22Rv1 (cell line): ENCODE measurements around the gene HCN2.

Source experiments
- H3K27ac ChIP-seq: fragments of 450-650 bp; 2 replicates; pipeline ENCODE4 v1.5.1; 2017
- ZFX ChIP-seq: fragments of 450-650 bp; IDR thresholded peaks from 2 replicates; pipeline ENCODE4 v1.6.1; 2017; ENCODE audit warnings: antibody characterized with exemption, borderline replicate concordance
- TF ChIP-seq, protein P1 (sequence below): fragments of 450-650 bp; IDR thresholded peaks from 2 replicates; pipeline ENCODE4 v1.5.1; 2017; ENCODE audit warnings: mild to moderate bottlenecking

Gene HCN2

DNA sequence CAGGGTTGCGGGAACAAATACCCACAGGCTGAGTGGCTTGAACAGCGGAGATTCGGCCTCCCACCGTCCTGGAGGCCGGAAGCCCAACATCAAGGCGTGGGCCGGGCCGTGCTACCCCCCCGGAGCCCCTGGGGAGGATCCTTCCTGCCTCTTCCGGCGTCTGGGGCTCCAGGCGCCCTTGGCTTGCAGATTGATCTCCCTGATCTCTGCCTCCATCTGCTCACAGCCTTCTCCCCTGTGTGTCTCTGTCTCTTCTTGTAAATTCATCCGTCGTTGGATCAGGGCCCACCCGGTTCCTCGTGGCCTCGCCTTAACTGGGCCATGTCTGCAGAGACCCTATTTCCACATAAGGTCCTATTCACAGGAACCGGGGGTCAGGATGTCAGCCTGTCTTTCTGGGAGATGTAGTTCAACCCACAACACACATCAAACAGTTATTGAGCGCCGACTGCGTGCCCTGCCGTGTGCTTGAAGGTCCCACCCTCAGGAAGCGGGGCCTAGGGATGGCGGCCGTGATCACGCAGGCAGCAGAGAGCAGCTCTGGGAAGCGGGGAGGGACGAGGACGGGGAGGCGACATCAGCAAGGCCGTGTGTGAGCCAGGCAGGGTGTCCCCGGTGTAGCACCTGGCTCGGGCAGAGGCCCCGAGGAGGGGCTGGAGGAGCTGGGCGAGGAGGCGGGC, 21.3 kb downstream of the HCN2 start:
- no peak overlapping the region for H3K27ac ChIP-seq

DNA sequence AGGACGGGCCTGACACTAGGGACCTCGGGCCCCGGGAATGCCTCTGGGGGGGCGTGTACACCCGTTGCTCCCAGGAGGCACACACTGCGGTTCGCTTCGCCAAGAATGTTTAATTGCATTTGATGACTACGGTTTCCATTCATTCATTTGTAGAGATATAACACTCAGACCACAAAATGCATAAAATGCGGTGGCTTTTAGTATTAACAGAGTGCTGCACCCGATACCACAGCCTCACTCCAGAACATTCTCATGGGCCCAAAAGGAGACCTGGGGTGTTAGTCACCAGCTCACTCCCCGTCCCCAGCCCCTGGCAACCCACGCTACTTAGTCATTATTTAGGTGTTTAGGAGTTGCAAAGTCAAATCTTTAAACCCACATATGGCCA, 21.8 kb downstream of the HCN2 start:
- TF ChIP-seq ZFX, result no peak
- TF ChIP-seq, protein P1, sequence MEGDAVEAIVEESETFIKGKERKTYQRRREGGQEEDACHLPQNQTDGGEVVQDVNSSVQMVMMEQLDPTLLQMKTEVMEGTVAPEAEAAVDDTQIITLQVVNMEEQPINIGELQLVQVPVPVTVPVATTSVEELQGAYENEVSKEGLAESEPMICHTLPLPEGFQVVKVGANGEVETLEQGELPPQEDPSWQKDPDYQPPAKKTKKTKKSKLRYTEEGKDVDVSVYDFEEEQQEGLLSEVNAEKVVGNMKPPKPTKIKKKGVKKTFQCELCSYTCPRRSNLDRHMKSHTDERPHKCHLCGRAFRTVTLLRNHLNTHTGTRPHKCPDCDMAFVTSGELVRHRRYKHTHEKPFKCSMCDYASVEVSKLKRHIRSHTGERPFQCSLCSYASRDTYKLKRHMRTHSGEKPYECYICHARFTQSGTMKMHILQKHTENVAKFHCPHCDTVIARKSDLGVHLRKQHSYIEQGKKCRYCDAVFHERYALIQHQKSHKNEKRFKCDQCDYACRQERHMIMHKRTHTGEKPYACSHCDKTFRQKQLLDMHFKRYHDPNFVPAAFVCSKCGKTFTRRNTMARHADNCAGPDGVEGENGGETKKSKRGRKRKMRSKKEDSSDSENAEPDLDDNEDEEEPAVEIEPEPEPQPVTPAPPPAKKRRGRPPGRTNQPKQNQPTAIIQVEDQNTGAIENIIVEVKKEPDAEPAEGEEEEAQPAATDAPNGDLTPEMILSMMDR, result no peak
- H3K27ac ChIP-seq, result no peak overlapping the region

More for the DNA sequence above, 21.3 kb downstream of the HCN2 start:
- TF ChIP-seq, protein P1, result no peak
- no peak for TF ChIP-seq ZFX

DNA sequence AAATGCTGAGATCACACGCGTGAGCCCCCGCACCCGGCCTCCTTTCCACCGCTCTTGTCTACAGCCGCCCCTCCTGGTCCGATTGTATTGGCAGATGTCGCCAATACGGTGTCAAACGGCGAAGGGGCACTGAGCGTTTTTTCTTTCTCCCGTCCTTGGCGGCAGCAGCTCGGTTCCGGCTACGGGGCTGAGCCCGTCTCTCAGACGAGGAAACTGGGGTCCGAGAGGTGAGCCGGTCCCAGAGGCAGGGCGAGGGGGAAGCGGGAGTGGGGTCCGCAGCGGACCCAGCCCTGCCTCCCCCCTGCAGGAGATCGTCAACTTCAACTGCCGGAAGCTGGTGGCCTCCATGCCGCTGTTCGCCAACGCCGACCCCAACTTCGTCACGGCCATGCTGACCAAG, 23.3 kb downstream of the HCN2 start:
- no peak overlapping the region for H3K27ac ChIP-seq
- TF ChIP-seq, protein P1, result no peak
- TF ChIP-seq ZFX, result no peak

DNA sequence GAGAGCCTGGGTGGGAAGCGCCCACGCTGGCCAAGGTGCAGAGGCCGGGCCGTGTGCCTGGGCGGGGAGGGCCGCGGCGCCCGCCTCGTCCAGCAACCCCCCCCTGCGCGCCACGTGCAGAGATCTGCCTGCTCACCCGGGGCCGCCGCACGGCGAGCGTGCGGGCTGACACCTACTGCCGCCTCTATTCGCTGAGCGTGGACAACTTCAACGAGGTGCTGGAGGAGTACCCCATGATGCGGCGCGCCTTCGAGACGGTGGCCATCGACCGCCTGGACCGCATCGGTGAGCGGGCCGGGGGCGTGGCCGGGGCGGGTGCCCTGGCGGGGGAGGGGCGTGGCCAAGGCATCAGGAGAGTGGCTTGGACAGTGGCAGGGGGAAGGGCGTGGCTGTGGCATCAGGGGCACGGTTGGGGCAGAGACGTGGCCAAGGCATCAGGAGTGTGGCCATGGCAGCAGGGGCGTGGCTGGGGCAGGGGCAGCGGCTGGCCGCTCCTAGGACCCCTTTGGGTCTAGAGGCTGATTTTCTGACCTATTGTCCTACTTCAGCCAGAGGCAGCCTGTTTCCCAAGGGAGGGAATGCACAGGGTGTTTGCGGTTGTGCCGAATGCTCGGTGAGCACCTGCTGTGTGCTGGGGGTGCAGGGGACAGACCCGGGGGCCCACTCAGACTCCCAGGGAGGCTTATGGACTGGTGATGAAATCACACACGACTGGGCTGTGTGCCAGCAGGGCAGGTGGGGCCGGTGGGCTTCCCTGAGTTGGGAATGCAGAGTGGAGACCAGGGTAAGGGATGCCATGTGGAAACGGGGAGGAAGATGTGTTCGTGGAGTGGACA, 24.3 kb downstream of the HCN2 start:
- no peak overlapping the region for H3K27ac ChIP-seq
- TF ChIP-seq ZFX, result no peak
- TF ChIP-seq, protein P1, result no peak

DNA sequence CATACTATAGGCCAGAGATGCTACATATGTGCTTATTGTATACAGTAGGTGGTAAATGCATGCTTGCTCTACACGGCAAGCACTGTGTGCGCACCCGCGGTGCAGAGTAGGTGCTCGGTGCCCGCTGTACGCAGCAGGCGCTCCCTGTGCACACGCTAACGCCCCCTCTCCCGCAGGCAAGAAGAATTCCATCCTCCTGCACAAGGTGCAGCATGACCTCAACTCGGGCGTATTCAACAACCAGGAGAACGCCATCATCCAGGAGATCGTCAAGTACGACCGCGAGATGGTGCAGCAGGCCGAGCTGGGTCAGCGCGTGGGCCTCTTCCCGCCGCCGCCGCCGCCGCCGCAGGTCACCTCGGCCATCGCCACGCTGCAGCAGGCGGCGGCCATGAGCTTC, 25.9 kb downstream of the HCN2 start:
- no peak for TF ChIP-seq ZFX
- H3K27ac ChIP-seq, result no peak overlapping the region

DNA sequence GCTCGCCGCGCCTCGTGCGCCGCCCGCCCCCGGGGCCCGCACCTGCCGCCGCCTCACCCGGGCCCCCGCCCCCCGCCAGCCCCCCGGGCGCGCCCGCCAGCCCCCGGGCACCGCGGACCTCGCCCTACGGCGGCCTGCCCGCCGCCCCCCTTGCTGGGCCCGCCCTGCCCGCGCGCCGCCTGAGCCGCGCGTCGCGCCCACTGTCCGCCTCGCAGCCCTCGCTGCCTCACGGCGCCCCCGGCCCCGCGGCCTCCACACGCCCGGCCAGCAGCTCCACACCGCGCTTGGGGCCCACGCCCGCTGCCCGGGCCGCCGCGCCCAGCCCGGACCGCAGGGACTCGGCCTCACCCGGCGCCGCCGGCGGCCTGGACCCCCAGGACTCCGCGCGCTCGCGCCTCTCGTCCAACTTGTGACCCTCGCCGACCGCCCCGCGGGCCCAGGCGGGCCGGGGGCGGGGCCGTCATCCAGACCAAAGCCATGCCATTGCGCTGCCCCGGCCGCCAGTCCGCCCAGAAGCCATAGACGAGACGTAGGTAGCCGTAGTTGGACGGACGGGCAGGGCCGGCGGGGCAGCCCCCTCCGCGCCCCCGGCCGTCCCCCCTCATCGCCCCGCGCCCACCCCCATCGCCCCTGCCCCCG, 26.5 kb downstream of the HCN2 start:
- TF ChIP-seq, protein P1, result no peak
- no peak for TF ChIP-seq ZFX
- H3K27ac ChIP-seq, result no peak overlapping the region

DNA sequence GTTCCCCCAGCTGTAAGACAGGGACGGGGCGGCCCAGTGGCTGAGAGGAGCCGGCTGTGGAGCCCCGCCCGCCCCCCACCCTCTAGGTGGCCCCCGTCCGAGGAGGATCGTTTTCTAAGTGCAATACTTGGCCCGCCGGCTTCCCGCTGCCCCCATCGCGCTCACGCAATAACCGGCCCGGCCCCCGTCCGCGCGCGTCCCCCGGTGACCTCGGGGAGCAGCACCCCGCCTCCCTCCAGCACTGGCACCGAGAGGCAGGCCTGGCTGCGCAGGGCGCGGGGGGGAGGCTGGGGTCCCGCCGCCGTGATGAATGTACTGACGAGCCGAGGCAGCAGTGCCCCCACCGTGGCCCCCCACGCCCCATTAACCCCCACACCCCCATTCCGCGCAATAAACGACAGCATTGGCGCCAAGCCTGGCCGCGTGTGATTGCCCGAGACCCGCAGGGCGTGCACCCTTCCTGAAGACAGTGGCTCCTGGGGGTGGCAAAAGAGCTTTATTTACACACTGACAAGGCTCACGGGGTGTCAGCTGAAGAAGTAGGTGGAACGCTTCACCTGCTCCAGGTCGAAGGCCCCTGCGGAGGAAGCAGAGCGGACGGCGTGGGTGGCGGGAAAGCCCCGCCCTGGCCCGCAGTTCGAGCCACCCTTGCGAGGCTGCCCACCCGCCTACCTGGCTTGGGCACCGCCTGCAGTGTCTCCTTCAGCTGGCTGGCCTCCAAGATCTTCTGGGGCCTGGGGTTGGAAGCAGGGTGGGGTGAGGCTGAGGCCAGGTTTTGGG, 27.3 kb downstream of the HCN2 start:
- TF ChIP-seq, protein P1, result no peak
- TF ChIP-seq ZFX, result no peak
- no peak overlapping the region for H3K27ac ChIP-seq
